ENCODE results near the gene C2CD4A.

The C2CD4A gene

DNA sequence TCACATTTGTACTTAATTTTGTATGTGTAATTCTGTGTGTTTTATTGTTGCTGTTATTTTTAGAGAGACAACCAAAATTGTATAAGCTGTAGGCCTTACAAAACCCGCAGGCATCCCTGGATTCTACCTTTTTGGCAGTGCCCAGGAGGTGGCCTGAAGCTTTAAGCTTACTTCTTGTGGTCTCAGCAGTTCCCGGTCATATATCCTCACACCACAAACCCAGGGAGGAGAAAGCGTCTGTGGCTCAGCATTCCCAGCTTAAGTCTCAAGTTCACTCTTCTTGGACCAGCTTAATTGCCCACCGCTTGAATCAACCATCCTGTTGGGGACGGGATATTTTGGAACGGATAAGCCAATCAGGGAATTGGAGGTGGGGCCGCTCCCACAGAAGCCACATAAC is 36.7 kb downstream of the C2CD4A start:
- Mint-ChIP-seq H3K27ac (no peak overlapping the region), H3K9me3 (no peaks in the 10 kb centered on the region), H3K27me3 (peaks cover 6% of the 10 kb centered on the region), H3K4me1 (no peaks in the 10 kb centered on the region), H3K36me3 (no peaks in the 10 kb centered on the region), H3K4me3 (no peak overlapping the region)
- DNase-seq = no peak
- CTCF ChIA-PET = no interaction called here

DNA sequence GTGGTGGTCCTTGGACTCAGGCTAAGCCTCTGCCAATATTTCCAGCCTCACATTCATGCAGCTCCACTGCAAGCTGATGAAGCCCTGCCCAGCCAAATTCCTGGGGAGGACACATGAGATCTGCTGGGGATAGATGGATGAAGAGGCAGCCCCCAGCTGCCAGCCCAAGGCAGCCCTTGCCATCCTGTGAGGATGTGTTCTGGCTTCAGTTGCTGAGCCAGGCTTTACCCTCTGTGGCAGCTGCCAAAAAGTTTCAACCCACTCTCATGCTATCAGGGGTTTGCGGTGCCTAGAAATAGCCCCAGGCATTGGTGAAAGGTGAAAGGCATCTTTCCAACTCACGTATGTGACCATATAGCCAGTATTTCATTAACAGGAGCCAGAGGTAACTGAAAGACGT is 37.6 kb downstream of the C2CD4A start:
- Mint-ChIP-seq H3K4me1 (no peaks in the 10 kb centered on the region), H3K36me3 (no peaks in the 10 kb centered on the region), H3K27ac (no peak overlapping the region), H3K4me3 (no peak overlapping the region), H3K9me3 (no peaks in the 10 kb centered on the region), H3K27me3 (peaks cover 8% of the 10 kb centered on the region)
- CTCF ChIA-PET = no interaction called here
- DNase-seq = no peak

DNA sequence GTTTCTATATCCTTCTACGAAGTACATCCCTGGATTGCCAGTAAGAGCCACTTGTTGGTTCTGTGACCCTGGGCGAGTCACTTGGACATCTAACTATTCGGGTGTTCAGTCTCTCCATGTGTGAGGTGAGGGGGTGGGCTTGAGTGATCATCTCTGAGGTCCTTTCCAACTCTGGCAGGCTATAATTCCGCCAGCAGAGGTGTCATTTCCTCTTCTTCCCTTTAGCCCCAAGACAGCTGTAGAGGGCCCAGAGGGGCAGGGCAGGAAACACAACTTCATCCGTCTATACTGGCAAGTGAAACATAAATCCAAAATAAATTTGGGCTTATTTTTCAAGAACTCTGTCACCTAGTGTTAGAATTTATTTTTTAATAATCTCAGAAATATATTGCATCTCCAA is 38.1 kb downstream of the C2CD4A start:
- Mint-ChIP-seq H3K27ac (no peak overlapping the region), H3K27me3 (peaks cover 8% of the 10 kb centered on the region), H3K36me3 (no peaks in the 10 kb centered on the region), H3K4me3 (no peak overlapping the region), H3K9me3 (no peaks in the 10 kb centered on the region), H3K4me1 (no peaks in the 10 kb centered on the region)
- no peak for DNase-seq
- CTCF ChIA-PET = no interaction called here

DNA sequence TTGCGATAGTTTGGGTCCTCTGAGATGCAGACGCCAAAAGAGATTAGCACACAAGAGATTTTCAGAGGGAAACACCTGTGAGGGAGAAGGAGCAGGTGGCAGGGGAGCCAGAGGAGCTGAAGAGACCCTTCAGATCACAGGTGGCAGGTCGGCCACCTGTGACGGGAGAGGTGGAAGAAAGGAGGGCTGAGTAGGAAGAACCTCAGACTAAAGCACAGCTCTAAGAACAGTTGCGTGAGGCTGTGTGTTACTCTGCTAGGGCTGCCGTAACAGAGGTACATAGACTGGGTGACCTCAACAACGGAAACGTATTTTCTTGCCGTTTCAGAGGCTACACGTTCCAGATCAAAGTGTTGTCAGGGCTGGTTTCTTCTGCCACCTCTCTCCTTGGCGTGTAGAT is 38.5 kb downstream of the C2CD4A start:
- H3K4me3 Mint-ChIP-seq = no peak overlapping the region
- H3K9me3 Mint-ChIP-seq = no peaks in the 10 kb centered on the region
- peaks cover 8% of the 10 kb centered on the region for H3K27me3 Mint-ChIP-seq
- no peak overlapping the region for H3K27ac Mint-ChIP-seq
- CTCF ChIA-PET = no interaction called here
- no peak for DNase-seq
- H3K36me3 Mint-ChIP-seq = no peaks in the 10 kb centered on the region
- H3K4me1 Mint-ChIP-seq = no peaks in the 10 kb centered on the region

DNA sequence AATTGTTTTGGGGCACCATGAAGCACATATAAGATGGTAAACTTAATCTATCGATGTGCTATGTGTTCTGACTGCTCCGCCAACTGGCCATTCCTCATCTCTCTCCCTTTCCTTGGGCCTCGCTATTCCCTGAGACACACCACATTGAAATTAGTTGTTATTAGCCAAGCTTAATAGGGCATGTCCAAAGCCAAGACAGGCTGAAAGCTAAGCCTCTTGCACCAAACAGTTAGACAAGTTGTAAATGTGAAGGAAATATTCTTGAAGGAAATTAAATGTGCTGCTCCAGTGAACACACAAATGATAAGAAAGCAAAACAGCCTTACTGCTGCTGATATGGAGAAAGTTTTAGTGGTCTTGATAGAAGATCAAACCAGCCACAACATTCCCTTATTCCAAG is 39.3 kb downstream of the C2CD4A start:
- Mint-ChIP-seq H3K4me1 (no peaks in the 10 kb centered on the region), H3K27me3 (peaks cover 12% of the 10 kb centered on the region)

DNA sequence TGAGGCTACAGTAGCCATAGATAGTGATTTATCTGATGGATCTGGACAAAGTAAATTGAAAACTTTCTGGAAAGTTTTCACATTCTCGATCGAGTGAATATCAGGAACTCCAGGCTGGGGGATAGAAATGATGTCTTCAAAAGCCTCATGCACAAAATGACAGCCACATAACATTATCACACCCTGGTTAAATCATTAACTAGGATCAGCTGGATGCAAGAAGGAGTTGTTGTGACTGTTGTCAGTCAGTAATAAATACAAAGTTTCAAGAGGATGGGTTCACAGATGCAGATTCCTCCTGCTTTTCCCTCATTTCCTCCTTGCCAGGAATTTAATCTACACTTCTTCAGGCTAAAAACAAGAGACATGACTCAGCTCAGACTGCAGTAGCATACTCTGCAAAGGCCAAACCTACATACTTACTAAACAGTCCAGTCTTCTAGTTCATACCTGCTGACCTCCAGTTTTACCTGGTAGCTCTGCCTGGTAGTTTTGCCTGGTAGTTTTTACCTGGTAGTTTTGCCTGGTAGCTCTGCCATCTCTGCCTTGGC is 40.9 kb downstream of the C2CD4A start:
- Mint-ChIP-seq H3K4me3 (no peak overlapping the region), H3K36me3 (no peaks in the 10 kb centered on the region), H3K27ac (no peak overlapping the region), H3K4me1 (no peaks in the 10 kb centered on the region), H3K9me3 (no peaks in the 10 kb centered on the region), H3K27me3 (peaks cover 12% of the 10 kb centered on the region)
- no peak for DNase-seq
- CTCF ChIA-PET = interaction anchor here (0.6 kb wide), 1 partner anchor 146 kb away, joined by 4 read pairs; no protein-coding TSS in a partner anchor

More for the DNA sequence above, 39.3 kb downstream of the C2CD4A start:
- DNase-seq = no peak
- Mint-ChIP-seq H3K36me3 (no peaks in the 10 kb centered on the region), H3K9me3 (no peaks in the 10 kb centered on the region), H3K27ac (no peak overlapping the region), H3K4me3 (no peak overlapping the region)
- CTCF ChIA-PET = no interaction called here

DNA sequence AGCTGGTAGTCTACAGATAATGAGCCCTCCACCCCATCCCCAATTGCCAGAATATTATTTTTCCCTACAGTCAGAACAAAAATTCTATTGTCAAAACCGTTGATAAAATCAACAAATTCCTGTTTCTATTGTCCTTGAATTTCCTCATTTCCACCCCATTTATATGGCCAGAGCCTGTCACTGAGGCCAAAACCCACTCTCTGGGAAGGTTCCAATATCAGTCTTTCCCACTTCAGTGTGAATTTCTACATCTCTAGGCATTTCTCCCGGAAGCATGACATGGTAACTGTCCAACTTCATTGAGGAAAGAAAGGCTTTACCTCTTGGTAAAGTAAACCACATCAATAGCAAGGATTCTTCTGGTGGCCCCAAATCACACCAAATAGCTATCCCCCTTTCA is 41.6 kb downstream of the C2CD4A start:
- CTCF ChIA-PET = no interaction called here
- H3K4me1 Mint-ChIP-seq = no peaks in the 10 kb centered on the region
- no peak overlapping the region for H3K27ac Mint-ChIP-seq
- H3K27me3 Mint-ChIP-seq = peaks cover 12% of the 10 kb centered on the region
- no peaks in the 10 kb centered on the region for H3K9me3 Mint-ChIP-seq
- no peaks in the 10 kb centered on the region for H3K36me3 Mint-ChIP-seq
- H3K4me3 Mint-ChIP-seq = no peak overlapping the region
- no peak for DNase-seq

DNA sequence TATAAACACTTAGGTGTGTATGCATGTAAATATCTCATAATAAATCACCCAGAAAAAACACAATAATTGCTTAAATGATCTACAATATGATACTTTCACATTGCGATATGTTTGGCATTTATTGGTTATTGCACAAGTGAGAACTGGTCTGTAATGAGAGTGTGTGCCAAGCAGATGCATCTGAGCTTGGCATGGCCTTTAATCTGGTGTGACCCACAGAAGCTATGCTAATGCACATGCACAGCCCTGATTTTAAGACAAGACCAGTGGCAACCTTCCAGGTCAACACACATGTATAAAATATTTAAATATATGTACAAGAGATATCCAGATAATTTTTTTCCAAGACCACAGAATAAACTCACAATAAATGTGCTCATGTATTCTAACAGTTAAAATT is 42.7 kb downstream of the C2CD4A start:
- Mint-ChIP-seq H3K4me1 (no peaks in the 10 kb centered on the region), H3K9me3 (no peaks in the 10 kb centered on the region), H3K27me3 (peaks cover 12% of the 10 kb centered on the region), H3K4me3 (no peak overlapping the region), H3K27ac (no peak overlapping the region), H3K36me3 (no peaks in the 10 kb centered on the region)
- no peak for DNase-seq
- CTCF ChIA-PET = no interaction called here

DNA sequence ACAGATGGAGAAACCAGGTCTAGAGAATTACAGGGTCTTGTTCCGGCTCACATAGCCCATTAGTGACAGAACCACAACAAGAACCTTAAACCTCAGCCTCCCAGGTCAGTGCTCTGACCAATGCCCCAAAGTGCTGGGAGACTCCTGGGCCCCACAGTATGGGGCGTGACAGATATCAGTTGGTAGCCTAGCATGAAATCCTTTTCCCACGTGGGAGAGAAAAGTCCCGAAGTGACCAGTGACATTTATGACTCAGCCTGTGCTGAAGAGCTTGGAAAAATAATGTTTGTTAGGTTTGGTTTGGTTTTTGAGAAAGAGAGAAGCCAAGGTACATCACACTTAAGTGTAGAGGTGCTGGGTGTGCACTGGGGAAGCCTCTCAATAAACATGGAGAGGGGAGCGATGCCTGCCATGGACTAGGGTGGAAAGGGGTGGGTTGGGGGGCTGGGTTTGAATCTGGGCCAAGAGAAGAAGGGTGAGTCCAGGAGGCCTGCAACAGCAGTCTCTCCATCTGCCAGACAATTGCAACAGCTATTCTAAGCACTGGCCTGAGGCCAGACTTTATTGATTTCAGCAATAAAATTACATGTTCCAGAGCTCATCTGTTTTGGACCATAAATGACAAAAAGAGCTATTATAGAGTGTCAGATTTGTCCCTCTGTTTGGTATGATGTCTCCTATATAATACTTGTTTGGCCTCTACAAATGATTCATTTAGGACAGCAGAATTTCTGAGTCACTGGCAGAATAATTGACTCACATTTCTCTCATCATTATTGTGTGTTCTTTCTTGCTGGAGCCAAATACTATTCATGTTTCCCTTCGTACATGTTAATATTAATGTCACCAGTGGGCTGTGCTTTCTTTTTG is 43.4 kb downstream of the C2CD4A start:
- H3K9me3 Mint-ChIP-seq = no peaks in the 10 kb centered on the region

DNA sequence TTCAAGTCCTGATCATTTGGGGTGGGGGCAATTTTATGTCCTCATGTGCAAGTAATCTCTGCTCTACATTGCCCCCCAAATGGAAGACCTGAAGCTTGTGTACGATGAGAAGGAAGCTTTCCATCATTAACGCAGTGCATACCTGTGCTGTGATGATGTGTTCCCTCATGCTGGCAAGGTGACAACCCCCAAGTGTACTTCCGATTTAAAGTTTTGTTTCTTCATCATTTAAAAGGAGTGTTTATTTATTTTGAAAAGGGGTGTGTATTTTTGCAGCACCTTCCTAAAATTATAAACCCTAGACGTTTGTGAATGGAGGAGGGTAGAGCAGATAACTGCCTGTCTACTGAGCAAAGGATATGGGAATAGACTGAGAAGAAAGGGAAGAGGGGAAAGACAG is 45.3 kb downstream of the C2CD4A start:
- Mint-ChIP-seq H3K27ac (no peak overlapping the region), H3K27me3 (peaks cover 12% of the 10 kb centered on the region), H3K4me3 (no peak overlapping the region), H3K4me1 (no peaks in the 10 kb centered on the region), H3K36me3 (no peaks in the 10 kb centered on the region), H3K9me3 (no peaks in the 10 kb centered on the region)
- DNase-seq = no peak
- CTCF ChIA-PET = no interaction called here

More for the DNA sequence above, 43.4 kb downstream of the C2CD4A start:
- Mint-ChIP-seq H3K4me3 (no peak overlapping the region), H3K36me3 (no peaks in the 10 kb centered on the region), H3K4me1 (no peaks in the 10 kb centered on the region), H3K27me3 (peaks cover 12% of the 10 kb centered on the region), H3K27ac (no peak overlapping the region)
- no peak for DNase-seq
- CTCF ChIA-PET = no interaction called here

DNA sequence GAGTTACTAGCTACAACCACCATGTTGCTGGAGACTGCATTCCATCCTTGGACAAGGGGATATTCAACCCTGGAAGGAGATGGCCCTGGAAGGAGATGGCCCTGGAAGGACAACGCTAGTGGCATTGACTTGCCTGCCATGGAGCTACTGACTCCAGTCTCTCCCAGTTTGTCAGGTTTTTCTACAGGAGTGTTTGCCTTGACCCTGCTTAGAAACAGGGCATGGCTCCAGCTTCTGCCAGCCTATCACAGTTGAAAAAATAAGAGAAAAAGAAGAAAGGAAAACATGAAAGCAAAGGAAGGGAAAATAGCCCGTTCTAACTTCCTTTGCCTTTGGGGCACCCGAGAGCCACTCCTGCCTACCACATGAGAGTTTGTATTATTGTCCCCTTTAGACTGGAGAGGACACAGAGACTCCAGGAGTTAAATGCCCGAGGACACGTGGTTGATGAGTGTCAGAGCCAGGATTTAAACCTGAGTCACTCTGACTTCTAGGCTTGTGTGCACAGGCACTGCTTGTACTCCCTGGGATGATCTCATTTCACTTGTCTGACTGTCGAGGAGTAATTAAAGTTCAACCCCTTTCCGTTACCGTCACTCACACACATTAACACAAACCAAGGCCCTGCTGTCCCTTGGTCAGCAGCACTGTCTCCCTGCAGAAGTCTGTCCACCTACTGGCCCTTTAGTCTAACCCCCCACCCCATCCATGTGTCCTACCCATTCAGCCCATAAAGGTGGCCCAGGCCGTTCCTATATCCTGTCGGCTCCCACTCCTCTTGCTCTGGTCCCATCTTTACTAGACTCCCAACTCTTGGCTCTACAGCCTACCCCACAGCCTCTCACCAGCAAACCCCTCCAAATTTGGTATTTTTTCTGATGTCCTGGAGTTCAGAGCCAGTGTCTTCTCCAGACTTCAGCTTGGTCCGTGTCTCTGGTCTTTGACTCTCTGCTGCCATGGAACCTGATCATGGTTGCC is 46.1 kb downstream of the C2CD4A start:
- Mint-ChIP-seq H3K27ac (no peak overlapping the region), H3K4me3 (no peak overlapping the region)
- CTCF ChIA-PET = no interaction called here

DNA sequence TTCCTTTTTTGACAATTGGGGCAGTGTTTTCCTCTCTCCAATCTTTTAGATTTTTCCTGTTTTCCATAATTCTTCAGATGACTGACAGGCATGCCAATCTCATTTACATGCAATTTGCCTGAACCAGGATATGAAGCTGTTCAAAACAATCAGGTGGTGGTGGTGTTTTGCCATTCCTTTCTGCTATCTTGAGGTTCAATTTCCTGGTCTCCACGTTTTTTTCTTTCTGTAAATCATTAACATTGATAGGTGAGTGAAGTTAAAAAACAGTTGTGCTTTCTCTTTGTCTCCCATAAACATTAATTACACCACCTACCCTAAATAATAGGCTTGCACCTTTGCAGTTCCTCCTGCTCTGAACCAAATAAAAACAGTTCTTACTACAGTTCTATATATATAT is 49.1 kb downstream of the C2CD4A start:
- no peak for DNase-seq
- H3K36me3 Mint-ChIP-seq = no peaks in the 10 kb centered on the region
- CTCF ChIA-PET = no interaction called here
- H3K4me3 Mint-ChIP-seq = no peak overlapping the region
- H3K27ac Mint-ChIP-seq = no peak overlapping the region
- H3K27me3 Mint-ChIP-seq = peaks cover 3% of the 10 kb centered on the region
- H3K4me1 Mint-ChIP-seq = peaks cover 19% of the 10 kb centered on the region
- H3K9me3 Mint-ChIP-seq = no peaks in the 10 kb centered on the region

More for the DNA sequence above, 46.1 kb downstream of the C2CD4A start:
- no peaks in the 10 kb centered on the region for H3K4me1 Mint-ChIP-seq
- H3K36me3 Mint-ChIP-seq = no peaks in the 10 kb centered on the region
- H3K27me3 Mint-ChIP-seq = peaks cover 9% of the 10 kb centered on the region
- no peak for DNase-seq
- no peaks in the 10 kb centered on the region for H3K9me3 Mint-ChIP-seq

DNA sequence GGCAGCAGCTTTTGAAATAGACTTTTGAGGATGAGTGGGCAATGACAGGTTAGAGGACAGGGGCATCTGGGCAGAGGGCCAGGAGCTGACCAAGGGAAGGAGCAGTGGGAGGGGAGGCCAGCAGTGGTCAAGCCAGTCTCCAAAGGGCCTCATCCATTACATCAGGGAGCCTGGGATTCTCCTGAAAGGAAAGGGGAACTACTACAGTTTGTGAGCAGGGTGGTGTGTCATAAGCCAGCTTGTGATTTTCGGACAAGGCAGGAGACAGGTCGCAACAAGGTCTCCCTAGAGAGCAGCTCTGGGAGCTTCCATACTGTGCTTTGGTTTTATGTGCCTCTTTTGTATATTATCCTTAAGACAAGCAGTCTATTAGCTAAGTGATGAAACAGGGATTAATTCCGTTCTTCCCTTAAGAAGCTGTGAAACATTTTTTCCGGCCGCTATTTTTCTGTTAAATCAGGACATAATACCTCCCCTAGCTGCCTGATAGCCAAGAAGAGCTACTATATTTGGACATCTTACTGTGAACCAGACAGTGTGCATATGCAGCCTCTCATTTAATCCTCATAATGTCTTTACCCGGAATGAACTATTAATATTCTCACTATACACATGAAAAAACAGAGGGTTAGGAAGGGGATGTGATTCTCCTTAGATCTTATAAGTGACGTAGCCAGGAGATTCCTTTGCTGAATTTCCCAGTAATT is 51.9 kb downstream of the C2CD4A start:
- Mint-ChIP-seq H3K27me3 (no peaks in the 10 kb centered on the region), H3K27ac (no peak overlapping the region), H3K9me3 (no peaks in the 10 kb centered on the region), H3K4me3 (no peak overlapping the region), H3K36me3 (no peaks in the 10 kb centered on the region), H3K4me1 (peaks cover 24% of the 10 kb centered on the region)
- CTCF ChIA-PET = interaction anchor here (0.7 to 0.9 kb wide), 2 partner anchors 189 to 245 kb away, joined by 3 to 4 read pairs; no protein-coding TSS in a partner anchor
- no peak for DNase-seq
